HCT116 (cell line): Measurements from ENCODE around the gene ACSM3. TPM values are rescaled to one million over a fixed set of nuclear protein-coding genes. Genes with fewer than 3 reads are reported as not detected.

ENCODE experiments used
- ATAC-seq: fragments of 200-7000 bp; cut with Tn5 transposase; 2 replicates; pipeline ENCODE4 v1.9.1; 2020; ENCODE audit warnings: mild to moderate bottlenecking, moderate library complexity
- BruUV-seq: library from RNA; stranded (reverse); fragments of 400-500 nt; replicated peaks from 2 replicates; lab custom pipeline; 2021; lab: Mats Ljungman, UMichigan
- CTCF ChIA-PET: fragments of 300-600 bp; sonication (Branson Sonifier 250); formaldehyde crosslinking; loops from one replicate; lab custom pipeline; 2021; ENCODE audit warnings: antibody characterized with exemption; lab: Charles Lee
- POLR2A ChIA-PET: fragments of 300-600, 350-600 bp; sonication (Branson Sonifier 250); formaldehyde crosslinking; loops from one replicate; lab custom pipeline; 2021; ENCODE audit warnings: antibody characterized with exemption; lab: Charles Lee
- RAD21 ChIA-PET, 2 experiments: fragments of 300-600 bp; sonication (Branson Sonifier 250); formaldehyde crosslinking; loops; one replicate each; lab custom pipeline; 2023; ENCODE audit warnings: low total read pairs in 2 of 2; ENCODE audit not compliant: uncharacterized antibody in 2 of 2, unreplicated experiment in 2 of 2, low non-redundant PET in 1 of 2; lab: Charles Lee
- DNase-seq: peaks from one replicate; pipeline ENCODE4 v3.0.0-alpha.2; 2010; ENCODE audit warnings: low read depth, low spot score
- H2AFZ ChIP-seq: fragments of 200-600 bp; shearing (Covaris generic), sonication (generic); 2 replicates; pipeline ENCODE4 v1.6.1; 2017; ENCODE audit warnings: low read depth, mixed run types, mixed read lengths, antibody characterized with exemption, low read length; ENCODE audit not compliant: poor library complexity, severe bottlenecking
- H3K27ac ChIP-seq: 2 replicates; pipeline ENCODE4 v1.5.1; 2012; ENCODE audit warnings: low read depth, low read length
- H3K27me3 ChIP-seq: fragments of 200-600 bp; sonication (generic); 2 replicates; pipeline ENCODE4 v1.6.1; 2016; ENCODE audit warnings: mixed run types, low read length, mixed read lengths; ENCODE audit not compliant: insufficient read depth
- H3K36me3 ChIP-seq, 2 experiments: fragments of 200-500 bp in 1 of 2; fragments of 200-600 bp in 1 of 2; sonication (Bioruptor generic) in 1 of 2; sonication (generic) in 1 of 2; 2 replicates each; pipeline versions ENCODE4 v1.5.1 to v1.6.1; 2014 to 2016; ENCODE audit warnings: low read length in 2 of 2, inconsistent platforms in 1 of 2, mixed read lengths in 1 of 2, mixed run types in 1 of 2; ENCODE audit not compliant: insufficient read depth in 2 of 2, control insufficient read depth in 1 of 2
- H3K4me1 ChIP-seq, 2 experiments: fragments of 200-600 bp in 1 of 2; sonication (generic) in 1 of 2; 2 replicates each; pipeline versions ENCODE4 v1.5.1 to v1.6.1; 2012 to 2017; ENCODE audit warnings: low read length in 2 of 2, inconsistent platforms in 1 of 2, mild to moderate bottlenecking in 1 of 2, mixed read lengths in 1 of 2, mixed run types in 1 of 2, moderate library complexity in 1 of 2; ENCODE audit not compliant: insufficient read depth in 2 of 2, control insufficient read depth in 1 of 2
- H3K4me2 ChIP-seq: fragments of 200-600 bp; sonication (generic); 2 replicates; pipeline ENCODE4 v1.6.1; 2017; ENCODE audit warnings: mixed run types, low read length, mixed read lengths
- H3K4me3 ChIP-seq, 2 experiments: fragments of 200-600 bp in 1 of 2; sonication (generic) in 1 of 2; replicated peaks in 1 of 2; 2 replicates each; pipeline ENCODE4 v1.5.1; 2011 to 2016; ENCODE audit warnings: low read length in 2 of 2, control low read depth in 1 of 2, low read depth in 1 of 2, mild to moderate bottlenecking in 1 of 2, mixed read lengths in 1 of 2, mixed run types in 1 of 2
- H3K79me2 ChIP-seq: fragments of 200-600 bp; sonication (generic); 2 replicates; pipeline ENCODE4 v1.6.1; 2017; ENCODE audit warnings: mild to moderate bottlenecking, mixed run types, low read length, moderate library complexity, mixed read lengths; ENCODE audit not compliant: insufficient read depth
- H3K9ac ChIP-seq: fragments of 200-600 bp; sonication (generic); 2 replicates; pipeline ENCODE4 v1.6.1; 2016; ENCODE audit warnings: low read length, mixed read lengths
- H3K9me2 ChIP-seq: fragments of 200-600 bp; sonication (generic), shearing (Covaris generic); 2 replicates; pipeline ENCODE4 v1.6.1; 2017; ENCODE audit warnings: mixed run types, mild to moderate bottlenecking, moderate library complexity; ENCODE audit not compliant: insufficient read depth
- H3K9me3 ChIP-seq, 2 experiments: fragments of 200-500 bp in 1 of 2; fragments of 200-600 bp in 1 of 2; sonication (Bioruptor generic) in 1 of 2; sonication (generic) in 1 of 2; 2 replicates each; pipeline ENCODE4 v1.6.1; 2014 to 2017; ENCODE audit warnings: low read length in 2 of 2, mixed read lengths in 2 of 2, inconsistent platforms in 1 of 2, low read depth in 1 of 2, mild to moderate bottlenecking in 1 of 2, mixed run types in 1 of 2, moderate library complexity in 1 of 2; ENCODE audit not compliant: control insufficient read depth in 1 of 2, insufficient read depth in 1 of 2
- H4K20me1 ChIP-seq: fragments of 200-600 bp; sonication (generic), shearing (Covaris generic); 2 replicates; pipeline ENCODE4 v1.6.1; 2017; ENCODE audit warnings: mixed run types, mild to moderate bottlenecking, moderate library complexity; ENCODE audit not compliant: insufficient read depth
- JUND ChIP-seq: IDR thresholded peaks from 2 replicates; pipeline ENCODE4 v1.6.1; 2012
- RAD21 ChIP-seq: IDR thresholded peaks from 2 replicates; pipeline ENCODE4 v1.6.1; 2012; ENCODE audit warnings: low read depth, mild to moderate bottlenecking
- TCF7L2 ChIP-seq: IDR thresholded peaks from 2 replicates; pipeline ENCODE4 v1.7.0; 2011; ENCODE audit warnings: borderline replicate concordance, inconsistent platforms; ENCODE audit not compliant: insufficient read depth, insufficient read length; ENCODE audit errors: extremely low read depth
- intact Hi-C: fragments of 100-400 bp; cut with micrococcal nuclease; formaldehyde crosslinking; loops from 2 replicates; pipeline ENCODE4 v1.10.0; 2022
- total RNA-seq: library from RNA; stranded (reverse); gene quantifications from one replicate; pipeline ENCODE4 v1.2.1, GENCODE V29; 2021; ENCODE audit not compliant: unreplicated experiment
- TF ChIP-seq, protein P1 (sequence below), 3 experiments: fragments of 200-600 bp in 1 of 3; sonication (generic) in 1 of 3; IDR thresholded peaks in 2 of 3; conservative IDR thresholded peaks in 1 of 3; 2 replicates each; pipeline ENCODE4 v1.5.1; 2012 to 2017; ENCODE audit warnings: low read depth in 2 of 3, low read length in 2 of 3, antibody characterized with exemption in 1 of 3, borderline replicate concordance in 1 of 3, control low read depth in 1 of 3, mild to moderate bottlenecking in 1 of 3, mixed read lengths in 1 of 3, mixed run types in 1 of 3, moderate library complexity in 1 of 3; ENCODE audit not compliant: insufficient read depth in 1 of 3

The ACSM3 gene
- total RNA-seq, 1 experiment from 2014 or later: 15.0 TPM

- BruUV-seq: no TSS peak
- H2AFZ ChIP-seq: no peak overlapping the region
These were observed 23.6 kb upstream of the ACSM3 start for GRCh38 chr16:20740007-20740883.

More at GRCh38 chr16:20740007-20740883, 23.6 kb upstream of the ACSM3 start:
- ChIA-PET POLR2A (interaction anchor here (0.9 kb wide), 1 partner anchor 25 kb away, joined by 3 read pairs; no protein-coding TSS in a partner anchor), CTCF (no interaction called here), RAD21 (no interaction called here)
- DNase-seq: no peak
- peaks cover 7% of the 10 kb centered on the region; the same call in 1 of the 2 replicates for H4K20me1 ChIP-seq
- peaks cover 35% of the 10 kb centered on the region for H3K79me2 ChIP-seq
- peaks cover 32 to 33% of the 10 kb centered on the region in 2 experiments; a peak in 3 of 4 replicates for H3K36me3 ChIP-seq
- intact Hi-C loops: no loop called here
- H3K9me2 ChIP-seq: no peaks in the 10 kb centered on the region
- no peak for ATAC-seq
- H3K4me1 ChIP-seq: peaks cover 4 to 15% of the 10 kb centered on the region in 2 experiments; a peak in 3 of 4 replicates
- no peaks in the 10 kb centered on the region for H3K27me3 ChIP-seq
- H3K9me3 ChIP-seq: no peaks in the 10 kb centered on the region
- peak overlapping the region; percentile 82 for H3K9ac ChIP-seq
- TF ChIP-seq TCF7L2: no peak
- TF ChIP-seq JUND: no peak
- TF ChIP-seq, protein P1, sequence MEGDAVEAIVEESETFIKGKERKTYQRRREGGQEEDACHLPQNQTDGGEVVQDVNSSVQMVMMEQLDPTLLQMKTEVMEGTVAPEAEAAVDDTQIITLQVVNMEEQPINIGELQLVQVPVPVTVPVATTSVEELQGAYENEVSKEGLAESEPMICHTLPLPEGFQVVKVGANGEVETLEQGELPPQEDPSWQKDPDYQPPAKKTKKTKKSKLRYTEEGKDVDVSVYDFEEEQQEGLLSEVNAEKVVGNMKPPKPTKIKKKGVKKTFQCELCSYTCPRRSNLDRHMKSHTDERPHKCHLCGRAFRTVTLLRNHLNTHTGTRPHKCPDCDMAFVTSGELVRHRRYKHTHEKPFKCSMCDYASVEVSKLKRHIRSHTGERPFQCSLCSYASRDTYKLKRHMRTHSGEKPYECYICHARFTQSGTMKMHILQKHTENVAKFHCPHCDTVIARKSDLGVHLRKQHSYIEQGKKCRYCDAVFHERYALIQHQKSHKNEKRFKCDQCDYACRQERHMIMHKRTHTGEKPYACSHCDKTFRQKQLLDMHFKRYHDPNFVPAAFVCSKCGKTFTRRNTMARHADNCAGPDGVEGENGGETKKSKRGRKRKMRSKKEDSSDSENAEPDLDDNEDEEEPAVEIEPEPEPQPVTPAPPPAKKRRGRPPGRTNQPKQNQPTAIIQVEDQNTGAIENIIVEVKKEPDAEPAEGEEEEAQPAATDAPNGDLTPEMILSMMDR (IDR thresholded peaks at IDR 0.05 in 2 of 3, conservative IDR thresholded peaks at IDR 0.05 in 1 of 3; ENCODE audit: borderline replicate concordance in 1 of 3, insufficient read depth in 1 of 3, low read depth in 2 of 3, low read length in 2 of 3): peak in 2 of 3 experiments; percentile 46 to 48; a peak in 4 of 6 replicates
- TF ChIP-seq RAD21: no peak
- H3K4me3 ChIP-seq: peak overlapping the region; percentile 89 to 94
- peak overlapping the region; percentile 89 for H3K4me2 ChIP-seq
- H3K27ac ChIP-seq: 0 out of 2 replicates have a peak overlapping the region, but pooled peaks have one; percentile 16
